ENCODE measurements around the gene PALB2.

DNA sequence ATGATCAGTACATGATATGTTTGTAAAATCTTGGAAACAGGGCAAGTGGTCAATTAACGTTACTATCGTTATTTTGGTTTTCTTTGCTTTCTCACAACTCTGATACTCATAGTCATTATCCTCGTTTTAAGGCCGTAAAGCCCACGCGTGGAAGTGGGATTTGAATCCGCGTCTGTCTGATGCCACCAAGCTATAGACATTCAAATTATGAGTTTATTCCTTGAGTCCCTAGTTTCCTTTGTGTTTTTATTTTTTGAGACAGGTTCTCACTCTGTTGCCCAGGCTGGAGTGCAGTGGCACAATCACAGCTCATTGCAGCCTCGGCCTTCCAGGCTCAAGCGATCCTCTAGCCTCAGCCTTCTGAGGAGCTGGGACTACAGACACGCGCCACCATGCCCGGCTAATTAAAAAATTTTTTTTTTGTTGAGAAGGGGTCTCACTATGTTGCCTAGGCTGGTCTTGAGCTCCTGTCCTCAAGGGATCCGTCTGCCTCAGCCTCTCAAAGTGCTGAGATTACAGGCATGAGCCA, 1.2 kb upstream of the PALB2 start:
- no peak for TF ChIP-seq POLR2A (IDR thresholded peaks at IDR 0.05)
- TF ChIP-seq, protein P1, sequence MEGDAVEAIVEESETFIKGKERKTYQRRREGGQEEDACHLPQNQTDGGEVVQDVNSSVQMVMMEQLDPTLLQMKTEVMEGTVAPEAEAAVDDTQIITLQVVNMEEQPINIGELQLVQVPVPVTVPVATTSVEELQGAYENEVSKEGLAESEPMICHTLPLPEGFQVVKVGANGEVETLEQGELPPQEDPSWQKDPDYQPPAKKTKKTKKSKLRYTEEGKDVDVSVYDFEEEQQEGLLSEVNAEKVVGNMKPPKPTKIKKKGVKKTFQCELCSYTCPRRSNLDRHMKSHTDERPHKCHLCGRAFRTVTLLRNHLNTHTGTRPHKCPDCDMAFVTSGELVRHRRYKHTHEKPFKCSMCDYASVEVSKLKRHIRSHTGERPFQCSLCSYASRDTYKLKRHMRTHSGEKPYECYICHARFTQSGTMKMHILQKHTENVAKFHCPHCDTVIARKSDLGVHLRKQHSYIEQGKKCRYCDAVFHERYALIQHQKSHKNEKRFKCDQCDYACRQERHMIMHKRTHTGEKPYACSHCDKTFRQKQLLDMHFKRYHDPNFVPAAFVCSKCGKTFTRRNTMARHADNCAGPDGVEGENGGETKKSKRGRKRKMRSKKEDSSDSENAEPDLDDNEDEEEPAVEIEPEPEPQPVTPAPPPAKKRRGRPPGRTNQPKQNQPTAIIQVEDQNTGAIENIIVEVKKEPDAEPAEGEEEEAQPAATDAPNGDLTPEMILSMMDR (IDR thresholded peaks at IDR 0.05) = no peak

Measured in esophagus squamous epithelium (tissue), 4 donors.